K562 (cell line): Measurements from ENCODE around the gene PCCA.

Source experiments
- CTCF ChIP-seq, 3 experiments: IDR thresholded peaks in 2 of 3; conservative IDR thresholded peaks in 1 of 3; 2 replicates each; pipeline ENCODE4 v1.5.1; 2011 to 2012; ENCODE audit warnings: low read length in 3 of 3, mild to moderate bottlenecking in 3 of 3, control low read depth in 2 of 3, improper control_type of control experiment in 1 of 3, inconsistent platforms in 1 of 3, low read depth in 1 of 3, mixed read lengths in 1 of 3, moderate library complexity in 1 of 3; ENCODE audit not compliant: insufficient read depth in 2 of 3
- ETV6 ChIP-seq, 3 experiments: fragments of 150-350 bp in 1 of 3; sonication (generic) in 1 of 3; formaldehyde crosslinking in 1 of 3; IDR thresholded peaks; 2 replicates each; pipeline versions ENCODE4 v1.6.1 to v1.8.0; 2014 to 2022; ENCODE audit warnings: borderline replicate concordance in 2 of 3, low read depth in 2 of 3, antibody characterized with exemption in 1 of 3, low read length in 1 of 3, mild to moderate bottlenecking in 1 of 3, missing genetic modification reagents in 1 of 3
- GATA2 ChIP-seq: sonication (generic); formaldehyde crosslinking; IDR thresholded peaks from 2 replicates; pipeline ENCODE4 v1.4.0; 2020; ENCODE audit warnings: mild to moderate bottlenecking, missing genetic modification reagents
- JUND ChIP-seq, 2 experiments: IDR thresholded peaks; 2 replicates in 1 of 2; 3 replicates in 1 of 2; pipeline ENCODE4 v1.6.1; 2011; ENCODE audit warnings: borderline replicate concordance in 2 of 2, low read depth in 2 of 2, low read length in 2 of 2, improper control_type of control experiment in 1 of 2, missing biosample characterization in 1 of 2, missing genetic modification characterization in 1 of 2, missing genetic modification reagents in 1 of 2
- TCF7 ChIP-seq: sonication (generic); IDR thresholded peaks from 2 replicates; pipeline ENCODE4 v1.6.1; 2016; ENCODE audit warnings: antibody characterized with exemption, borderline replicate concordance
- ZFX ChIP-seq: sonication (generic); formaldehyde crosslinking; IDR thresholded peaks from 2 replicates; pipeline ENCODE4 v1.8.0; 2022; ENCODE audit warnings: mild to moderate bottlenecking, missing genetic modification reagents, moderate library complexity
- ZNF324 ChIP-seq: fragments of 250-450 bp; sonication (Bioruptor Pico); IDR thresholded peaks from 2 replicates; pipeline ENCODE4 v1.4.0; 2020; ENCODE audit warnings: mild to moderate bottlenecking
- TF ChIP-seq, protein P1 (sequence below): fragments of 450-650 bp; IDR thresholded peaks from 2 replicates; pipeline ENCODE4 v1.6.1; 2016; ENCODE audit warnings: mild to moderate bottlenecking, moderate library complexity
- TF ChIP-seq, protein P2 (sequence below): sonication (generic); formaldehyde crosslinking; IDR thresholded peaks from 2 replicates; pipeline ENCODE4 v1.8.1; 2023; ENCODE audit warnings: mild to moderate bottlenecking, missing genetic modification reagents
- TF ChIP-seq, protein P3 (sequence below): sonication (generic); formaldehyde crosslinking; IDR thresholded peaks from 2 replicates; pipeline ENCODE4 v1.8.1; 2023; ENCODE audit warnings: mild to moderate bottlenecking, missing genetic modification reagents
- TF ChIP-seq, protein P4 (sequence below): sonication (generic); formaldehyde crosslinking; IDR thresholded peaks from 2 replicates; pipeline ENCODE4 v1.8.0; 2022; ENCODE audit warnings: missing genetic modification reagents, mild to moderate bottlenecking, borderline replicate concordance

GRCh38 chr13:100434010-100434763 lies 345.3 kb downstream of the PCCA start:
- TF ChIP-seq, protein P1, sequence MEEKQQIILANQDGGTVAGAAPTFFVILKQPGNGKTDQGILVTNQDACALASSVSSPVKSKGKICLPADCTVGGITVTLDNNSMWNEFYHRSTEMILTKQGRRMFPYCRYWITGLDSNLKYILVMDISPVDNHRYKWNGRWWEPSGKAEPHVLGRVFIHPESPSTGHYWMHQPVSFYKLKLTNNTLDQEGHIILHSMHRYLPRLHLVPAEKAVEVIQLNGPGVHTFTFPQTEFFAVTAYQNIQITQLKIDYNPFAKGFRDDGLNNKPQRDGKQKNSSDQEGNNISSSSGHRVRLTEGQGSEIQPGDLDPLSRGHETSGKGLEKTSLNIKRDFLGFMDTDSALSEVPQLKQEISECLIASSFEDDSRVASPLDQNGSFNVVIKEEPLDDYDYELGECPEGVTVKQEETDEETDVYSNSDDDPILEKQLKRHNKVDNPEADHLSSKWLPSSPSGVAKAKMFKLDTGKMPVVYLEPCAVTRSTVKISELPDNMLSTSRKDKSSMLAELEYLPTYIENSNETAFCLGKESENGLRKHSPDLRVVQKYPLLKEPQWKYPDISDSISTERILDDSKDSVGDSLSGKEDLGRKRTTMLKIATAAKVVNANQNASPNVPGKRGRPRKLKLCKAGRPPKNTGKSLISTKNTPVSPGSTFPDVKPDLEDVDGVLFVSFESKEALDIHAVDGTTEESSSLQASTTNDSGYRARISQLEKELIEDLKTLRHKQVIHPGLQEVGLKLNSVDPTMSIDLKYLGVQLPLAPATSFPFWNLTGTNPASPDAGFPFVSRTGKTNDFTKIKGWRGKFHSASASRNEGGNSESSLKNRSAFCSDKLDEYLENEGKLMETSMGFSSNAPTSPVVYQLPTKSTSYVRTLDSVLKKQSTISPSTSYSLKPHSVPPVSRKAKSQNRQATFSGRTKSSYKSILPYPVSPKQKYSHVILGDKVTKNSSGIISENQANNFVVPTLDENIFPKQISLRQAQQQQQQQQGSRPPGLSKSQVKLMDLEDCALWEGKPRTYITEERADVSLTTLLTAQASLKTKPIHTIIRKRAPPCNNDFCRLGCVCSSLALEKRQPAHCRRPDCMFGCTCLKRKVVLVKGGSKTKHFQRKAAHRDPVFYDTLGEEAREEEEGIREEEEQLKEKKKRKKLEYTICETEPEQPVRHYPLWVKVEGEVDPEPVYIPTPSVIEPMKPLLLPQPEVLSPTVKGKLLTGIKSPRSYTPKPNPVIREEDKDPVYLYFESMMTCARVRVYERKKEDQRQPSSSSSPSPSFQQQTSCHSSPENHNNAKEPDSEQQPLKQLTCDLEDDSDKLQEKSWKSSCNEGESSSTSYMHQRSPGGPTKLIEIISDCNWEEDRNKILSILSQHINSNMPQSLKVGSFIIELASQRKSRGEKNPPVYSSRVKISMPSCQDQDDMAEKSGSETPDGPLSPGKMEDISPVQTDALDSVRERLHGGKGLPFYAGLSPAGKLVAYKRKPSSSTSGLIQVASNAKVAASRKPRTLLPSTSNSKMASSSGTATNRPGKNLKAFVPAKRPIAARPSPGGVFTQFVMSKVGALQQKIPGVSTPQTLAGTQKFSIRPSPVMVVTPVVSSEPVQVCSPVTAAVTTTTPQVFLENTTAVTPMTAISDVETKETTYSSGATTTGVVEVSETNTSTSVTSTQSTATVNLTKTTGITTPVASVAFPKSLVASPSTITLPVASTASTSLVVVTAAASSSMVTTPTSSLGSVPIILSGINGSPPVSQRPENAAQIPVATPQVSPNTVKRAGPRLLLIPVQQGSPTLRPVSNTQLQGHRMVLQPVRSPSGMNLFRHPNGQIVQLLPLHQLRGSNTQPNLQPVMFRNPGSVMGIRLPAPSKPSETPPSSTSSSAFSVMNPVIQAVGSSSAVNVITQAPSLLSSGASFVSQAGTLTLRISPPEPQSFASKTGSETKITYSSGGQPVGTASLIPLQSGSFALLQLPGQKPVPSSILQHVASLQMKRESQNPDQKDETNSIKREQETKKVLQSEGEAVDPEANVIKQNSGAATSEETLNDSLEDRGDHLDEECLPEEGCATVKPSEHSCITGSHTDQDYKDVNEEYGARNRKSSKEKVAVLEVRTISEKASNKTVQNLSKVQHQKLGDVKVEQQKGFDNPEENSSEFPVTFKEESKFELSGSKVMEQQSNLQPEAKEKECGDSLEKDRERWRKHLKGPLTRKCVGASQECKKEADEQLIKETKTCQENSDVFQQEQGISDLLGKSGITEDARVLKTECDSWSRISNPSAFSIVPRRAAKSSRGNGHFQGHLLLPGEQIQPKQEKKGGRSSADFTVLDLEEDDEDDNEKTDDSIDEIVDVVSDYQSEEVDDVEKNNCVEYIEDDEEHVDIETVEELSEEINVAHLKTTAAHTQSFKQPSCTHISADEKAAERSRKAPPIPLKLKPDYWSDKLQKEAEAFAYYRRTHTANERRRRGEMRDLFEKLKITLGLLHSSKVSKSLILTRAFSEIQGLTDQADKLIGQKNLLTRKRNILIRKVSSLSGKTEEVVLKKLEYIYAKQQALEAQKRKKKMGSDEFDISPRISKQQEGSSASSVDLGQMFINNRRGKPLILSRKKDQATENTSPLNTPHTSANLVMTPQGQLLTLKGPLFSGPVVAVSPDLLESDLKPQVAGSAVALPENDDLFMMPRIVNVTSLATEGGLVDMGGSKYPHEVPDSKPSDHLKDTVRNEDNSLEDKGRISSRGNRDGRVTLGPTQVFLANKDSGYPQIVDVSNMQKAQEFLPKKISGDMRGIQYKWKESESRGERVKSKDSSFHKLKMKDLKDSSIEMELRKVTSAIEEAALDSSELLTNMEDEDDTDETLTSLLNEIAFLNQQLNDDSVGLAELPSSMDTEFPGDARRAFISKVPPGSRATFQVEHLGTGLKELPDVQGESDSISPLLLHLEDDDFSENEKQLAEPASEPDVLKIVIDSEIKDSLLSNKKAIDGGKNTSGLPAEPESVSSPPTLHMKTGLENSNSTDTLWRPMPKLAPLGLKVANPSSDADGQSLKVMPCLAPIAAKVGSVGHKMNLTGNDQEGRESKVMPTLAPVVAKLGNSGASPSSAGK = no peak
- TF ChIP-seq ETV6 (IDR thresholded peaks at IDR 0.05; ENCODE audit: borderline replicate concordance in 1 of 2, low read depth in 2 of 2, low read length in 1 of 2) (no peak), ETV6 (CRISPR knock-in tag; IDR thresholded peaks at IDR 0.05; ENCODE audit: borderline replicate concordance) (no peak), TCF7 (no peak), CTCF (IDR thresholded peaks at IDR 0.05 in 2 of 3, conservative IDR thresholded peaks at IDR 0.05 in 1 of 3; ENCODE audit: insufficient read depth in 2 of 3, low read depth in 1 of 3, low read length in 3 of 3) (no peak), JUND (IDR thresholded peaks at IDR 0.05; ENCODE audit: borderline replicate concordance, low read depth, low read length) (no peak), JUND (tag; IDR thresholded peaks at IDR 0.05; ENCODE audit: borderline replicate concordance, low read depth, low read length) (no peak), ZNF324 (CRISPR knock-in tag) (no peak), GATA2 (no peak), ZFX (no peak)
- TF ChIP-seq, protein P2, sequence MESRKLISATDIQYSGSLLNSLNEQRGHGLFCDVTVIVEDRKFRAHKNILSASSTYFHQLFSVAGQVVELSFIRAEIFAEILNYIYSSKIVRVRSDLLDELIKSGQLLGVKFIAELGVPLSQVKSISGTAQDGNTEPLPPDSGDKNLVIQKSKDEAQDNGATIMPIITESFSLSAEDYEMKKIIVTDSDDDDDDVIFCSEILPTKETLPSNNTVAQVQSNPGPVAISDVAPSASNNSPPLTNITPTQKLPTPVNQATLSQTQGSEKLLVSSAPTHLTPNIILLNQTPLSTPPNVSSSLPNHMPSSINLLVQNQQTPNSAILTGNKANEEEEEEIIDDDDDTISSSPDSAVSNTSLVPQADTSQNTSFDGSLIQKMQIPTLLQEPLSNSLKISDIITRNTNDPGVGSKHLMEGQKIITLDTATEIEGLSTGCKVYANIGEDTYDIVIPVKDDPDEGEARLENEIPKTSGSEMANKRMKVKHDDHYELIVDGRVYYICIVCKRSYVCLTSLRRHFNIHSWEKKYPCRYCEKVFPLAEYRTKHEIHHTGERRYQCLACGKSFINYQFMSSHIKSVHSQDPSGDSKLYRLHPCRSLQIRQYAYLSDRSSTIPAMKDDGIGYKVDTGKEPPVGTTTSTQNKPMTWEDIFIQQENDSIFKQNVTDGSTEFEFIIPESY (CRISPR knock-in tag) = no peak
- TF ChIP-seq, protein P3, sequence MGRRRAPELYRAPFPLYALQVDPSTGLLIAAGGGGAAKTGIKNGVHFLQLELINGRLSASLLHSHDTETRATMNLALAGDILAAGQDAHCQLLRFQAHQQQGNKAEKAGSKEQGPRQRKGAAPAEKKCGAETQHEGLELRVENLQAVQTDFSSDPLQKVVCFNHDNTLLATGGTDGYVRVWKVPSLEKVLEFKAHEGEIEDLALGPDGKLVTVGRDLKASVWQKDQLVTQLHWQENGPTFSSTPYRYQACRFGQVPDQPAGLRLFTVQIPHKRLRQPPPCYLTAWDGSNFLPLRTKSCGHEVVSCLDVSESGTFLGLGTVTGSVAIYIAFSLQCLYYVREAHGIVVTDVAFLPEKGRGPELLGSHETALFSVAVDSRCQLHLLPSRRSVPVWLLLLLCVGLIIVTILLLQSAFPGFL (CRISPR knock-in tag) = no peak
- TF ChIP-seq, protein P4, sequence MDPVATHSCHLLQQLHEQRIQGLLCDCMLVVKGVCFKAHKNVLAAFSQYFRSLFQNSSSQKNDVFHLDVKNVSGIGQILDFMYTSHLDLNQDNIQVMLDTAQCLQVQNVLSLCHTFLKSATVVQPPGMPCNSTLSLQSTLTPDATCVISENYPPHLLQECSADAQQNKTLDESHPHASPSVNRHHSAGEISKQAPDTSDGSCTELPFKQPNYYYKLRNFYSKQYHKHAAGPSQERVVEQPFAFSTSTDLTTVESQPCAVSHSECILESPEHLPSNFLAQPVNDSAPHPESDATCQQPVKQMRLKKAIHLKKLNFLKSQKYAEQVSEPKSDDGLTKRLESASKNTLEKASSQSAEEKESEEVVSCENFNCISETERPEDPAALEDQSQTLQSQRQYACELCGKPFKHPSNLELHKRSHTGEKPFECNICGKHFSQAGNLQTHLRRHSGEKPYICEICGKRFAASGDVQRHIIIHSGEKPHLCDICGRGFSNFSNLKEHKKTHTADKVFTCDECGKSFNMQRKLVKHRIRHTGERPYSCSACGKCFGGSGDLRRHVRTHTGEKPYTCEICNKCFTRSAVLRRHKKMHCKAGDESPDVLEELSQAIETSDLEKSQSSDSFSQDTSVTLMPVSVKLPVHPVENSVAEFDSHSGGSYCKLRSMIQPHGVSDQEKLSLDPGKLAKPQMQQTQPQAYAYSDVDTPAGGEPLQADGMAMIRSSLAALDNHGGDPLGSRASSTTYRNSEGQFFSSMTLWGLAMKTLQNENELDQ = no peak
